ENCODE measurements around the gene LRFN4. TPM values are rescaled to one million over a fixed set of nuclear protein-coding genes. Genes with fewer than 3 reads are reported as not detected.

The LRFN4 gene
- total RNA-seq, 2 donors from 2014 or later = 8.6 to 13.2 TPM

DNA sequence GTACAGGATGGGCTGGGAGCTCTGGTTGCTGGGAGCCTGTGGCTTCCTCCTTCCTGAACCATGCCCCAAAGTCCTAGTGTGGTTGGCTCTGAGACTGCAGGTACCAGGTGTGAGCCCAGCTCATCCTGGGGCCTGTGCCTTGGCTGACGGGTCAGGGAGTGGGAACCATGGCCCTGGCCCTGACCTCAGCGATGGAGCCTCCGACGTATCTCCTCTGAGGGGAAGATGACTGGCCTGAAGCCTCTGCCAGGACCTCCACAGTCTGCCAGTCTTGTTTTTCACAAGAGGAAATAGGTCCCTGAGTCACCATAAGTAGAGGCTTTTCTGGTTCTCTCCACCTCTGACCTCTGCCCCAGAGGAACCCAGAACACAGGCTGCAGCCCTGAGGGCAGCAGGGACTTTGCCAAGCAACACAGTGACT is 10.2 kb upstream of the LRFN4 start:
- Histone ChIP-seq H3K4me3 (no peak overlapping the region), H3K4me1 (peaks cover 0 to 26% of the 10 kb centered on the region in 2 donors), H3K27me3 (no peaks in the 10 kb centered on the region), H3K27ac (no peak overlapping the region), H3K9me3 (no peaks in the 10 kb centered on the region), H3K36me3 (peaks cover 27% of the 10 kb centered on the region)
- TF ChIP-seq, protein P1, sequence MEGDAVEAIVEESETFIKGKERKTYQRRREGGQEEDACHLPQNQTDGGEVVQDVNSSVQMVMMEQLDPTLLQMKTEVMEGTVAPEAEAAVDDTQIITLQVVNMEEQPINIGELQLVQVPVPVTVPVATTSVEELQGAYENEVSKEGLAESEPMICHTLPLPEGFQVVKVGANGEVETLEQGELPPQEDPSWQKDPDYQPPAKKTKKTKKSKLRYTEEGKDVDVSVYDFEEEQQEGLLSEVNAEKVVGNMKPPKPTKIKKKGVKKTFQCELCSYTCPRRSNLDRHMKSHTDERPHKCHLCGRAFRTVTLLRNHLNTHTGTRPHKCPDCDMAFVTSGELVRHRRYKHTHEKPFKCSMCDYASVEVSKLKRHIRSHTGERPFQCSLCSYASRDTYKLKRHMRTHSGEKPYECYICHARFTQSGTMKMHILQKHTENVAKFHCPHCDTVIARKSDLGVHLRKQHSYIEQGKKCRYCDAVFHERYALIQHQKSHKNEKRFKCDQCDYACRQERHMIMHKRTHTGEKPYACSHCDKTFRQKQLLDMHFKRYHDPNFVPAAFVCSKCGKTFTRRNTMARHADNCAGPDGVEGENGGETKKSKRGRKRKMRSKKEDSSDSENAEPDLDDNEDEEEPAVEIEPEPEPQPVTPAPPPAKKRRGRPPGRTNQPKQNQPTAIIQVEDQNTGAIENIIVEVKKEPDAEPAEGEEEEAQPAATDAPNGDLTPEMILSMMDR (IDR thresholded peaks at IDR 0.05) = no peak
- DNase-seq (ENCODE audit: low spot score) = no peak

DNA sequence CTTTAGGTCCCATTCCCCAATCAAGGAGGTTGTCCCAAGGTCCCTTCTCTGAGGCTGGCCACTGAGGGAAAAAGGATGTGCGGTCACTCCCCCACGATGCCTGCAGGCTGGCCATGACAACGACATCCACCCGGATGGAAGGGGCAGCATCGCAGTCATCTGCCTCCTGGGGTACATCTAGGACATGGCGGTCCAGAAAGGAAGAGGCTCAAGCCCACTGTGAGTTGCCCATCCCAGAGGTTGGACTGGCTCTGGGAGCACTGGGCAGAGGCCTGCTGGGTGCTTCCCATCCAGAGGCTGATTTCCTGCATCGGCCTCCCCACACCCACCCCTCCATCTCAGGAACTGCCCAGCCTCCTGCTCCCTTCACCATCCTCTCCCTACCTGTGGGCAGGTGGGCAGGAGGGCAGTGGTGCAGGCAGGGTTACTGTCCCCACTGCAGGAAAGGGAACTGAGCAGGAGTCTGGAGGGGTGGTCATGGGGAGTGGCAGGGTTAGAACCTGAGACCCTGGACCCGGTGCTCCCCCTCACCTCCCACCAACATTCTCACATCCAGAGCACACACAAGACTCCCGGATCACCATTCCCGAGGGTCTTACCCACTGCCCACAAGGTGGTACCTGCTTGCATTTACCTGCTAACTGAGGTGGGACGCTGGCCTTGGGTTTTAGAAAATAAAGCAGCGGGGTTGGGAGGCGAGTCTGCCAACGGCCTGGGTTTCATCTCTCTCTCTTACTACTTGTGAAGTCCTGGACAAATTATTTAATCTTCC is 9.2 kb upstream of the LRFN4 start:
- H3K4me3 ChIP-seq = no peak overlapping the region
- DNase-seq (ENCODE audit: low spot score) = no peak
- TF ChIP-seq, protein P1 (IDR thresholded peaks at IDR 0.05) = no peak
- H3K27ac ChIP-seq = no peak overlapping the region
- peaks cover 27% of the 10 kb centered on the region for H3K36me3 ChIP-seq
- H3K4me1 ChIP-seq = peaks cover 0 to 16% of the 10 kb centered on the region in 2 donors
- H3K27me3 ChIP-seq = no peaks in the 10 kb centered on the region
- no peaks in the 10 kb centered on the region for H3K9me3 ChIP-seq

DNA sequence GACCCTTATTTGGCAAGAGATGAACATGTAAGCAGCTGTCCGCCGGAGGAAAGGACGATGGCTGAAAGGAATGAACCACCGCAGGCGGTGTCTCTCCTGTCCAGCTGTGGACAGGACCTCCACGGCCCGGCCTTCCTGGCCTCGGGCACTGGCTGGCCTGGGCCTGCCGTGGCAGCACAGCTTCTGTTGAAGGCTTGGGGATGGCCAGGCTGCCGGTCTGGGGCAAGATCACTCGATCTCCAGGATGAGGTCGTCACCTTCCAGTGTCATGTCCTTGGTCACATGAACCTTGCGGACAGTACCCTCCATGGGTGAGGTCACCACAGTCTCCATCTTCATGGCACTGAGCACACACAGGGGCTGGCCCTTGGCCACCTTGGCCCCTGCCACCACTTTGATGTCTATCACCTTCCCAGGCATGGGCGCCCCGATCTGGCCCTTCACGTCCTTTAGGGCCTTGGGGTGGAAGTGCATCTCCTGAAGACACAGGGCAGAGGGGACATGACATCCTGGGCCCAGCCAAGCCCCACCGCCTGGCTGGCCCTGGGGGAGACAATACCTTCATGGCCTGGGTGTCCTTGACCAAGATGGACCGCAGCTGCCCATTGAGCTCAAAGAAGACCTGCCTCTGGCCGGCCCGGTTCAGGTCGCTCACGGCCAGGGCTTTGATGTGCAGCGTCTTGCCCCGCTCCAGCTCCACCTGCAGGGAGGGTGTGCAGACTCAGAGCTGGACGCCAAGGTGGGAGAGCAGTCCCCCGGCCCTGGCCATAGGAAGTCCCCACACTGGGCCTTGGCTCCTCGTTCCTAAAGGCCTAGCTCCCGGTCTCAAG is 8.0 kb upstream of the LRFN4 start:
- Histone ChIP-seq H3K36me3 (peaks cover 27% of the 10 kb centered on the region), H3K9me3 (no peaks in the 10 kb centered on the region), H3K27ac (no peak overlapping the region), H3K27me3 (no peaks in the 10 kb centered on the region), H3K4me1 (peaks cover 0 to 13% of the 10 kb centered on the region in 2 donors), H3K4me3 (no peak overlapping the region)
- TF ChIP-seq, protein P1 (IDR thresholded peaks at IDR 0.05) = no peak
- DNase-seq (ENCODE audit: low spot score) = no peak

GRCh38 chr11:66849501-66850234 is 7.2 kb upstream of the LRFN4 start:
- Histone ChIP-seq H3K27me3 (no peaks in the 10 kb centered on the region), H3K4me3 (no peak overlapping the region), H3K9me3 (no peaks in the 10 kb centered on the region), H3K36me3 (peaks cover 27% of the 10 kb centered on the region), H3K27ac (no peak overlapping the region), H3K4me1 (peaks cover 0 to 5% of the 10 kb centered on the region in 2 donors)
- TF ChIP-seq, protein P1 (IDR thresholded peaks at IDR 0.05) = no peak
- DNase-seq (ENCODE audit: low spot score) = no peak

- no peak for DNase-seq (ENCODE audit: low spot score)
- no peaks in the 10 kb centered on the region for H3K9me3 ChIP-seq
- no peak overlapping the region for H3K4me3 ChIP-seq
- TF ChIP-seq, protein P1 (IDR thresholded peaks at IDR 0.05) = no peak
- H3K4me1 ChIP-seq = peaks cover 0 to under 1% of the 10 kb centered on the region in 2 donors
- H3K27ac ChIP-seq = no peak overlapping the region
- peaks cover 23% of the 10 kb centered on the region for H3K36me3 ChIP-seq
- no peaks in the 10 kb centered on the region for H3K27me3 ChIP-seq
These were observed 6.7 kb upstream of the LRFN4 start for GRCh38 chr11:66850235-66850587.
